Prostate gland (tissue), 2 donors: ENCODE measurements around the gene SIAH2. TPM values are rescaled to one million over a fixed set of nuclear protein-coding genes. Genes with fewer than 3 reads are reported as not detected.

Experiments
- DNase-seq: peaks from one replicate; pipeline ENCODE4 v3.0.0-alpha.2; 2019; ENCODE audit warnings: low spot score
- H3K27ac ChIP-seq, 2 donors: fragments of 200-600 bp; sonication (generic); 2 replicates each; pipeline ENCODE4 v1.5.1; 2017 to 2019
- H3K27me3 ChIP-seq: fragments of 200-600 bp; sonication (generic); replicated peaks from 2 replicates; pipeline ENCODE4 v1.5.1; 2019; ENCODE audit not compliant: insufficient read depth
- H3K36me3 ChIP-seq, 2 donors: fragments of 200-600 bp; sonication (generic); 1 replicate in 1 of 2; 2 replicates in 1 of 2; pipeline versions ENCODE4 v1.5.1 to v1.8.1; 2017 to 2019
- H3K4me1 ChIP-seq: fragments of 200-600 bp; sonication (generic); replicated peaks from 2 replicates; pipeline ENCODE4 v1.5.1; 2019
- H3K4me3 ChIP-seq, 2 donors: fragments of 200-600 bp; sonication (generic); 2 replicates each; pipeline ENCODE4 v1.5.1; 2017 to 2019
- H3K9me3 ChIP-seq: fragments of 200-600 bp; sonication (generic); 2 replicates; pipeline ENCODE4 v1.5.1; 2017
- POLR2A ChIP-seq: fragments of 450-650 bp; IDR thresholded peaks from one replicate; pipeline ENCODE4 v1.6.1; 2016; ENCODE audit warnings: antibody characterized with exemption, mild to moderate bottlenecking
- POLR2AphosphoS5 ChIP-seq: sonication (generic); formaldehyde crosslinking; IDR thresholded peaks from one replicate; pipeline ENCODE4 v1.6.1; 2017; ENCODE audit warnings: antibody characterized with exemption
- WGBS: methylation state at CpG from one replicate; pipeline ENCODE4 v1.1.5; 2018; 5-methylcytosine and 5-hydroxymethylcytosine counted together
- intact Hi-C: fragments of 100-400 bp; cut with DNase I; formaldehyde crosslinking; loops from one replicate; pipeline ENCODE4 v1.14.2; 2022
- total RNA-seq, 2 donors: library from RNA; depleted of rRNA; stranded (reverse); fragments of >200 nt; gene quantifications; one replicate each; pipeline ENCODE4 v1.1.0, GENCODE V29; 2016
- TF ChIP-seq, protein P1 (sequence below), 4 experiments: fragments of 200-600 bp in 2 of 4; fragments of 450-650 bp in 2 of 4; sonication (generic) in 2 of 4; IDR thresholded peaks; 1 replicate in 3 of 4; 2 replicates in 1 of 4; pipeline ENCODE4 v1.5.1; 2016 to 2019; ENCODE audit warnings: antibody characterized with exemption in 4 of 4, mild to moderate bottlenecking in 2 of 4, moderate library complexity in 2 of 4

The SIAH2 gene
- total RNA-seq, 2 donors from 2014 or later: 47.4 to 48.9 TPM

GRCh38 chr3:150738688-150739087, 24.3 kb downstream of the SIAH2 start:
- Histone ChIP-seq H3K27me3 (no peaks in the 10 kb centered on the region), H3K4me1 (peaks cover 6% of the 10 kb centered on the region), H3K9me3 (no peaks in the 10 kb centered on the region), H3K36me3 (no peaks in the 10 kb centered on the region), H3K4me3 (no peak overlapping the region), H3K27ac (no peak overlapping the region)
- no peak for TF ChIP-seq POLR2A
- no peak for TF ChIP-seq POLR2AphosphoS5
- TF ChIP-seq, protein P1, sequence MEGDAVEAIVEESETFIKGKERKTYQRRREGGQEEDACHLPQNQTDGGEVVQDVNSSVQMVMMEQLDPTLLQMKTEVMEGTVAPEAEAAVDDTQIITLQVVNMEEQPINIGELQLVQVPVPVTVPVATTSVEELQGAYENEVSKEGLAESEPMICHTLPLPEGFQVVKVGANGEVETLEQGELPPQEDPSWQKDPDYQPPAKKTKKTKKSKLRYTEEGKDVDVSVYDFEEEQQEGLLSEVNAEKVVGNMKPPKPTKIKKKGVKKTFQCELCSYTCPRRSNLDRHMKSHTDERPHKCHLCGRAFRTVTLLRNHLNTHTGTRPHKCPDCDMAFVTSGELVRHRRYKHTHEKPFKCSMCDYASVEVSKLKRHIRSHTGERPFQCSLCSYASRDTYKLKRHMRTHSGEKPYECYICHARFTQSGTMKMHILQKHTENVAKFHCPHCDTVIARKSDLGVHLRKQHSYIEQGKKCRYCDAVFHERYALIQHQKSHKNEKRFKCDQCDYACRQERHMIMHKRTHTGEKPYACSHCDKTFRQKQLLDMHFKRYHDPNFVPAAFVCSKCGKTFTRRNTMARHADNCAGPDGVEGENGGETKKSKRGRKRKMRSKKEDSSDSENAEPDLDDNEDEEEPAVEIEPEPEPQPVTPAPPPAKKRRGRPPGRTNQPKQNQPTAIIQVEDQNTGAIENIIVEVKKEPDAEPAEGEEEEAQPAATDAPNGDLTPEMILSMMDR (IDR thresholded peaks at IDR 0.05): no peak
- no peak for DNase-seq
- intact Hi-C loops: no loop called here
- 45% methylated on average over 4 of the region's 4 CpGs for WGBS

GRCh38 chr3:150737874-150738679, 24.9 kb downstream of the SIAH2 start:
- TF ChIP-seq, protein P1 (IDR thresholded peaks at IDR 0.05): no peak
- no peak for TF ChIP-seq POLR2A
- no peak for TF ChIP-seq POLR2AphosphoS5
- no peaks in the 10 kb centered on the region for H3K36me3 ChIP-seq
- H3K4me1 ChIP-seq: no peaks in the 10 kb centered on the region
- intact Hi-C loops: no loop called here
- H3K9me3 ChIP-seq: no peaks in the 10 kb centered on the region
- 86% methylated on average over 2 of the region's 2 CpGs for WGBS
- DNase-seq: no peak
- no peak overlapping the region for H3K27ac ChIP-seq
- H3K4me3 ChIP-seq: no peak overlapping the region
- no peaks in the 10 kb centered on the region for H3K27me3 ChIP-seq

DNA sequence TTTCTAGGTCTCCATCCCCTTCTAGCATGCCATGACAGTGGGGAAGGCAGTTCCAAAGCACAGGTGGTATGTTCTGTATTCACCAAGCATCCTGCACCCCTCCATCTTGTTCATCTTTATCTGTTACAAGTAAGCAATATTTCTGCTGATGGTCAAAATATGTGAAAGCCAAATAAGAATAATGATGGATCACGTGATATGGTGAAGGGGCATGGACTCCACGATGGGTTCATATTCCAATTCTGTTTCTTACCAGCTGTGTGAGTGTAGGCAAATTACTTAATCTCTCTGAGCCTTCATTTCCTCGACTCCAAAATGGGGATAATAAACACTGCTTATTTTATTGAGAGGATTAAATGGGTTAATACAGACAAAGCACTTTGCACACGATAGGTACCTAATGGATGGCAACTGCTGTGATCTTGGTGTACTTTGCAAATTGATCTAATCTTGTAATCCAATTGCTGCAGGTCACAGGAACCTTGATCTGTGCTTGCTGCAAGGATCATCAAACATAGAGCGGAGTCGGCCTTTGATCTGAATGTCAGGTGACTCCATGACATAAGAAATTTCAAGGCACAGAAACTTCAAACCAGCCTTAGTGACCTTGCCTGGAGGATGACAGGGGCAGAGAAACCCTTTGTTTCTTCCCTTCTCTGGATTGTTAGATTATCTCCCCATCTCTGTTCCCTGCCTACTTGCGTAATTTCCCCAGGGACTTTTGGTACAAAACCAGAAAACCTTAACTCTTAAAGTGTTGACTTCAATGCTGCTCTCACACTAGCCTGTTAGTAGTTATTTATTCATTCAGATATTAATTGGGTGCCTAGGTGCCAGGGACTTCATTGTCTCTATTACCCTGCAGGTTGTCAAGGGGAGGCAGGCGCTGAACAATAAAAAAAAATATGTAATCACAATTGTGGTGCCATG, 25.8 kb downstream of the SIAH2 start:
- intact Hi-C loops: no loop called here
- H3K36me3 ChIP-seq: no peaks in the 10 kb centered on the region
- no peak overlapping the region for H3K4me3 ChIP-seq
- no peaks in the 10 kb centered on the region for H3K27me3 ChIP-seq
- DNase-seq: no peak
- 46% methylated on average over 8 of the region's 8 CpGs for WGBS
- no peaks in the 10 kb centered on the region for H3K4me1 ChIP-seq
- no peaks in the 10 kb centered on the region for H3K9me3 ChIP-seq
- TF ChIP-seq POLR2A (no peak), POLR2AphosphoS5 (no peak)
- TF ChIP-seq, protein P1 (IDR thresholded peaks at IDR 0.05): no peak
- H3K27ac ChIP-seq: no peak overlapping the region

GRCh38 chr3:150736316-150736719, 26.7 kb downstream of the SIAH2 start:
- intact Hi-C loops: no loop called here
- Histone ChIP-seq H3K36me3 (no peaks in the 10 kb centered on the region), H3K4me3 (no peak overlapping the region), H3K27ac (no peak overlapping the region), H3K4me1 (no peaks in the 10 kb centered on the region), H3K27me3 (no peaks in the 10 kb centered on the region), H3K9me3 (no peaks in the 10 kb centered on the region)
- no peak for DNase-seq
- WGBS: 51% methylated on average over 2 of the region's 2 CpGs
- no peak for TF ChIP-seq POLR2AphosphoS5
- TF ChIP-seq, protein P1 (IDR thresholded peaks at IDR 0.05): no peak
- TF ChIP-seq POLR2A: no peak
